ENCODE results near the gene KLHL14.

DNA sequence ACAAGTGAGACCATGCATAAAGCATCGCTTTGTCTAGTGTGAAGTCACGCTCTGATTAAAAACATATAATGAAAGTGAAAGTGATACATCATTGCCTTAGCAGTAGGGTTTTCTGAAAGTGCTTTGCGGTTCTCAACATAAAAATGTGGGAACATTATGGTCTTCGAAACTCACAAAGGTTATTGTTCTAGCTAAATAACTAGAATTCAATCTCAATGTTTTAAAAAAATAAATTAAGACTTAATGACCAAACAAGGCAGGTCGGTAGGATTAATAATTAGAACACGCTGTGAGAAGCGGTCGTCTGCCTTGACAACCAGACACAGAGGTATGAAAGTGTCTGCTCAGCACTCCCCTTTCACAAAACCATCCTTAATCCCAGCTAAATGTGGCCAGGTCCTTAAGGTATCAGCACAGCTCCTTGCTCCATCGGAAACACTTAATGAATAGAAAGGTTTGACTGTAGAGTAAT, 42.2 kb downstream of the KLHL14 start:
- no peak for TF ChIP-seq POLR2A (IDR thresholded peaks at IDR 0.05)
- TF ChIP-seq EP300 (IDR thresholded peaks at IDR 0.05), result no peak

All from ovary (tissue), 1 donor.